ENCODE measurements around the gene IGSF21. TPM values are rescaled to one million over a fixed set of nuclear protein-coding genes. Genes with fewer than 3 reads are reported as not detected.

Gene IGSF21
- total RNA-seq, 5 donors from 2014 or later (not counting 1 experiment from before 2014, with no cell fraction given), result not detected

DNA sequence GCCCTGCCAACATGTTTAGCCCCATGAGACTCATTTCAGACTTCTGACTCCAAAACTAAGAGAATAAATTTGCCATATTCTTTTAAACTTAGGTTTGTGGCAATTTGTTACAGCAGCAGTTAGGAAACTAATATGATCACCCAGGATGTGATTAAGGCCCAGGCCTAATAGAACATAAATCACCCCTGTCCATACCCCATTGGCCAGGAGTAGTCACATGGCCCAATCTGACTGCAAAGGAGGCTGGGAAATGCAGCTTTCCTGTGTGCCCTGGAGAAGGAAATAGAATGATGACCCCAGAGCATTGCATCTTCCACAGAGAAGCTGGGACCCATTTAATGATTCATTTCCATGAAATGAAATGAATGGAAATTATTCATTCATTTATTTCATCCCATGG, 272.7 kb downstream of the IGSF21 start:
- ChIA-PET POLR2A (no interaction called here), CTCF (no interaction called here)
- peaks cover 0 to 10% (median 7%) of the 10 kb centered on the region in 3 donors for H3K9me3 Mint-ChIP-seq
- DNase-seq (no peak), ATAC-seq (replicated peaks in 1 of 4) (no peak)
- Histone ChIP-seq H3K36me3 (ENCODE audit: control insufficient read depth in 2 of 2, extremely low read depth in 1 of 2, insufficient read depth in 1 of 2, low read length in 1 of 2) (no peaks in the 10 kb centered on the region), H3K4me3 (ENCODE audit: control insufficient read depth in 1 of 2, extremely low read depth in 1 of 2, low read length in 1 of 2) (no peak overlapping the region), H3K27me3 (replicated peaks in 1 of 2; ENCODE audit: control insufficient read depth in 2 of 2, extremely low read depth in 1 of 2, insufficient read depth in 2 of 2, low read length in 1 of 2) (peaks cover 0 to 43% of the 10 kb centered on the region in 2 experiments), H3K9me3 (no peaks in the 10 kb centered on the region), H3K27ac (ENCODE audit: low read length) (no peak overlapping the region), H3K4me1 (ENCODE audit: control insufficient read depth in 1 of 2, extremely low read depth in 1 of 2, insufficient read depth in 2 of 2, low read length in 2 of 2) (no peaks in the 10 kb centered on the region)
- H3K27me3 Mint-ChIP-seq, result peaks cover 39 to 43% of the 10 kb centered on the region in 2 donors
- no peak overlapping the region for H3K4me3 Mint-ChIP-seq
- no peak overlapping the region for H3K27ac Mint-ChIP-seq
- no peaks in the 10 kb centered on the region for H3K4me1 Mint-ChIP-seq
- no peaks in the 10 kb centered on the region for H3K36me3 Mint-ChIP-seq

DNA sequence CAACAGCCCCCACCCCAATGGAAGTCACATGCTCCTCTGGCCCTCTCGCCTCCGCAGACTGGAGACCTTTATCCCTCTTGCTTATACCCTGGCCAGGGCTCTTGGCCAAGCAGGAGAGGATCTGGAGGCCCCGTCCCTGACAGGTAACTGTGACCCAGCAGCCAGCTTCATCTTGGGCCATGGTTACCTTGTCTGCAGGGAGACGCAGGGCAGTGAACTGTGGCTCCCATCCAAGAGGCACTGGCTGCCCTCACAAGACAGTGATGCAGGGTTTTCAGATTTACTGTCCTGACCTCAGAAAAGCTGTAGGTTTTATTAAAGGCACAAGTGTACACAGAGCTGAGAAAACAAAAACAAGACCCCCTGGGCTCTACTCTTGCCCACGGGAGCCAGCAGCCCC, 276.5 kb downstream of the IGSF21 start:
- POLR2A ChIA-PET, result no interaction called here
- WGBS (ENCODE audit: insufficient coverage), result 69% methylated on average over 4 of the region's 5 CpGs
- peaks cover 36 to 40% of the 10 kb centered on the region in 2 donors for H3K27me3 Mint-ChIP-seq

DNA sequence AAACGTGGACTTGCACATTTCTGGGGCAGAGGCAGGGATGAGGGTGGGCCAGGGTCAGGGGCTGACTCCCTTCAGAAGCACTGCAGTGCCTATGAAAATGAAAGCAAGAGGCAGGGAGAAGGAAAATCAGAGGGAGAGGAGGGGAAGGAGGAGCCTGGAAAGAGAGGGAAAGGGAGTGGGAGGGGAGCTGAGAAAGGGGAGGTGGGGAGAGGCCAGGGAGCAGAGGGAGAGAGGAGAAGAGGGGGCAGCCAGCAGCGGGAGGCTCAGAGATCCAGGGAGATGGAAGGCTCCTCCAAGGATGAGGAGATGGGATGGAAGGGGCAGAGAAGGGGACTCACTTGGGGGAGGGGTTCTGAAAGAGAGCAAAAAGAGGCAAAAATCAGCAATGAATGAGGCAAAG, 276.9 kb downstream of the IGSF21 start:
- Mint-ChIP-seq H3K4me3 (no peak overlapping the region), H3K4me1 (no peaks in the 10 kb centered on the region), H3K27ac (no peak overlapping the region), H3K27me3 (peaks cover 34 to 40% of the 10 kb centered on the region in 2 donors), H3K36me3 (no peaks in the 10 kb centered on the region), H3K9me3 (peaks cover 0 to 9% (median 4%) of the 10 kb centered on the region in 3 donors)
- Histone ChIP-seq H3K27me3 (replicated peaks in 1 of 2; ENCODE audit: control insufficient read depth in 2 of 2, extremely low read depth in 1 of 2, insufficient read depth in 2 of 2, low read length in 1 of 2) (peaks cover 0 to 42% of the 10 kb centered on the region in 2 experiments), H3K4me3 (ENCODE audit: control insufficient read depth in 1 of 2, extremely low read depth in 1 of 2, low read length in 1 of 2) (no peak overlapping the region), H3K27ac (ENCODE audit: low read length) (no peak overlapping the region), H3K9me3 (no peaks in the 10 kb centered on the region), H3K36me3 (ENCODE audit: control insufficient read depth in 2 of 2, extremely low read depth in 1 of 2, insufficient read depth in 1 of 2, low read length in 1 of 2) (no peaks in the 10 kb centered on the region), H3K4me1 (ENCODE audit: control insufficient read depth in 1 of 2, extremely low read depth in 1 of 2, insufficient read depth in 2 of 2, low read length in 2 of 2) (no peaks in the 10 kb centered on the region)
- ATAC-seq (replicated peaks in 1 of 4), result no peak
- ChIA-PET CTCF (no interaction called here), POLR2A (no interaction called here)
- 33% methylated on average over 2 of the region's 2 CpGs for WGBS (ENCODE audit: insufficient coverage)
- DNase-seq, result no peak

More for the DNA sequence above, 276.5 kb downstream of the IGSF21 start:
- Histone ChIP-seq H3K4me3 (ENCODE audit: control insufficient read depth in 1 of 2, extremely low read depth in 1 of 2, low read length in 1 of 2) (no peak overlapping the region), H3K9me3 (no peaks in the 10 kb centered on the region), H3K4me1 (ENCODE audit: control insufficient read depth in 1 of 2, extremely low read depth in 1 of 2, insufficient read depth in 2 of 2, low read length in 2 of 2) (no peaks in the 10 kb centered on the region), H3K27ac (ENCODE audit: low read length) (no peak overlapping the region), H3K27me3 (replicated peaks in 1 of 2; ENCODE audit: control insufficient read depth in 2 of 2, extremely low read depth in 1 of 2, insufficient read depth in 2 of 2, low read length in 1 of 2) (peaks cover 0 to 42% of the 10 kb centered on the region in 2 experiments), H3K36me3 (ENCODE audit: control insufficient read depth in 2 of 2, extremely low read depth in 1 of 2, insufficient read depth in 1 of 2, low read length in 1 of 2) (no peaks in the 10 kb centered on the region)
- CTCF ChIA-PET, result no interaction called here
- Mint-ChIP-seq H3K4me1 (no peaks in the 10 kb centered on the region), H3K36me3 (no peaks in the 10 kb centered on the region), H3K27ac (no peak overlapping the region), H3K4me3 (no peak overlapping the region), H3K9me3 (peaks cover 0 to 10% (median 4%) of the 10 kb centered on the region in 3 donors)
- no peak for ATAC-seq (replicated peaks in 1 of 4)
- DNase-seq, result no peak

DNA sequence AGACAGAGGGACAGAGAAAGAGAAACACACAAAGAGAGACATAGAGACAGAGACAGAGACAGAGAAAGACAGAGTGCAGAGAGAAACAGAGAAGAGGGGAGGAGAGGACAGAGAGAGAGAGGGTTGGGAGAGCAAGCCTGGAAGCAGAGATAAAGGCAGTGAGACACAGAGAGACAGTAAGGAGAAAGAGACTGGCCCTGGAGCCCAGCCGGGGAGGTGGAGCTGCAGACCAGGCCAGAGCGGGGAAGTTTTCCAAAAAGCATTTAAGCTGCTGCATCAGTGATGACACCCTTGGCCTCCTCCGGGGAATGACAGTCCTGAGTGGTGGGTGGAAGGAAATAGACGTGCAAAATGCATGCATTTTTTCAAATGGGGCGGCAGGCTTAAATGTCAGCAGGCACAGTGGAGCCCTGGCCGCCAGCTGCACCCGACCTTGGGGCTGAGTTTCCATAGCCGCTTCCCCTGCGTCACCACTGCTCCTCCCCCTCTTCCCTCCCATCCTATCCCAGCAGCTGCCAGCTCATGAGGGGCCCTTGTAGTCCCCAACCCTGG, 277.7 kb downstream of the IGSF21 start:
- H3K9me3 ChIP-seq, result no peaks in the 10 kb centered on the region
- H3K4me1 Mint-ChIP-seq, result no peaks in the 10 kb centered on the region
- no peak overlapping the region for H3K4me3 Mint-ChIP-seq
- H3K36me3 Mint-ChIP-seq, result no peaks in the 10 kb centered on the region
- ChIA-PET POLR2A (no interaction called here), CTCF (no interaction called here)
- H3K36me3 ChIP-seq (ENCODE audit: control insufficient read depth in 2 of 2, extremely low read depth in 1 of 2, insufficient read depth in 1 of 2, low read length in 1 of 2), result no peaks in the 10 kb centered on the region
- no peak for ATAC-seq (replicated peaks in 1 of 4)
- 12% methylated on average over 5 of the region's 9 CpGs for WGBS (ENCODE audit: insufficient coverage)
- no peak overlapping the region for H3K27ac Mint-ChIP-seq
- H3K4me1 ChIP-seq (ENCODE audit: control insufficient read depth in 1 of 2, extremely low read depth in 1 of 2, insufficient read depth in 2 of 2, low read length in 2 of 2), result no peaks in the 10 kb centered on the region
- peaks cover 0 to 45% of the 10 kb centered on the region in 2 experiments for H3K27me3 ChIP-seq (replicated peaks in 1 of 2; ENCODE audit: control insufficient read depth in 2 of 2, extremely low read depth in 1 of 2, insufficient read depth in 2 of 2, low read length in 1 of 2)
- no peak for DNase-seq
- peaks cover 0 to under 1% (median 0%) of the 10 kb centered on the region in 3 donors for H3K9me3 Mint-ChIP-seq
- H3K4me3 ChIP-seq (ENCODE audit: control insufficient read depth in 1 of 2, extremely low read depth in 1 of 2, low read length in 1 of 2), result no peak overlapping the region
- H3K27ac ChIP-seq (ENCODE audit: low read length), result no peak overlapping the region
- peaks cover 31 to 40% of the 10 kb centered on the region in 2 donors for H3K27me3 Mint-ChIP-seq

DNA sequence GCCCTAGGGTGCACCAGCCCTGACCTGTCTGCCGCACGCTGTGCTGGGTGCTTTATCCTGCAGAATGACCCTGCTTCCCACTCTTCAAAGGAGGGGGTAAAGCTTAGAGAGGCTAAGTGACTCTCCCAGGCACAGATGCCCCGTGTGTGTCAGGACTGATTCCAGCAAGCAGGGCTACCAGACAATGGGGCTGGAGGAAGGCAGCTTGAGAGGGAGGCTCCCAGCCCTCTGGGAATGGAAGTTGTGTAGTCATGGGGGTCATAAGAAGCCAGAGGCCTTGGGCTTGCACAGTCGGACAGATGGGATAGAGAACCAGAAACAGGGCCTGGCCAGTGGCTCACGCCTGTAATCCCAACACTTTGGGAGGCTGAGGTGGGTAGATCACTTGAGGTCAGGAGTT, 279.0 kb downstream of the IGSF21 start:
- no peak overlapping the region for H3K27ac Mint-ChIP-seq
- H3K9me3 ChIP-seq, result no peaks in the 10 kb centered on the region
- POLR2A ChIA-PET, result no interaction called here
- no peaks in the 10 kb centered on the region for H3K36me3 Mint-ChIP-seq
- CTCF ChIA-PET, result no interaction called here
- no peak for ATAC-seq (replicated peaks in 1 of 4)
- H3K27me3 ChIP-seq (replicated peaks in 1 of 2; ENCODE audit: control insufficient read depth in 2 of 2, extremely low read depth in 1 of 2, insufficient read depth in 2 of 2, low read length in 1 of 2), result peaks cover 0 to 49% of the 10 kb centered on the region in 2 experiments
- no peak for DNase-seq
- H3K4me3 ChIP-seq (ENCODE audit: control insufficient read depth in 1 of 2, extremely low read depth in 1 of 2, low read length in 1 of 2), result no peak overlapping the region
- H3K4me1 ChIP-seq (ENCODE audit: control insufficient read depth in 1 of 2, extremely low read depth in 1 of 2, insufficient read depth in 2 of 2, low read length in 2 of 2), result no peaks in the 10 kb centered on the region
- no peaks in the 10 kb centered on the region for H3K36me3 ChIP-seq (ENCODE audit: control insufficient read depth in 2 of 2, extremely low read depth in 1 of 2, insufficient read depth in 1 of 2, low read length in 1 of 2)
- no peak overlapping the region for H3K27ac ChIP-seq (ENCODE audit: low read length)
- 48% methylated on average over 2 of the region's 5 CpGs for WGBS (ENCODE audit: insufficient coverage)
- no peaks in the 10 kb centered on the region for H3K4me1 Mint-ChIP-seq
- H3K9me3 Mint-ChIP-seq, result no peaks in the 10 kb centered on the region
- no peak overlapping the region for H3K4me3 Mint-ChIP-seq
- peaks cover 23 to 36% of the 10 kb centered on the region in 2 donors for H3K27me3 Mint-ChIP-seq

DNA sequence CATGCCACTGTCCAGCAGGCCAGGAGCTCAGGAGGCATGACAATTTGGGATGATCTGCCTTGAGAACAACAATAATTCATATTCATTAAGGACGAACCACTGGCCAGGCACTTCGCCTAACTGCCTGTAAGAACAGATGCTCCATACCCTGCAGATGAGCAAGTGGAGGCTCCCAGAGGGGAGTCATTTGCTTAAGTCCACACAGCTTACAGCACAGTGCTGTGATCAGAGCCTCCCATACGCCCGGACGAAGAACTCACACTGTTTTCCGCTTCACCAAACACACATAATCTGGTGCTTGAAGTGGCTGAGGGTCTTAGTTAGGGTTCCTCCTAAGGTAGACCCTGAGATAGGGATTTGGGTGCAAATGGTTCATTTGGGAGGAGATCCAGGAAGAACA, 279.7 kb downstream of the IGSF21 start:
- H3K9me3 Mint-ChIP-seq, result no peaks in the 10 kb centered on the region
- H3K4me3 Mint-ChIP-seq, result no peak overlapping the region
- H3K4me1 Mint-ChIP-seq, result no peaks in the 10 kb centered on the region
- Histone ChIP-seq H3K4me1 (ENCODE audit: control insufficient read depth in 1 of 2, extremely low read depth in 1 of 2, insufficient read depth in 2 of 2, low read length in 2 of 2) (no peaks in the 10 kb centered on the region), H3K36me3 (ENCODE audit: control insufficient read depth in 2 of 2, extremely low read depth in 1 of 2, insufficient read depth in 1 of 2, low read length in 1 of 2) (no peaks in the 10 kb centered on the region), H3K27me3 (replicated peaks in 1 of 2; ENCODE audit: control insufficient read depth in 2 of 2, extremely low read depth in 1 of 2, insufficient read depth in 2 of 2, low read length in 1 of 2) (peaks cover 0 to 42% of the 10 kb centered on the region in 2 experiments), H3K27ac (ENCODE audit: low read length) (no peak overlapping the region), H3K9me3 (no peaks in the 10 kb centered on the region), H3K4me3 (ENCODE audit: control insufficient read depth in 1 of 2, extremely low read depth in 1 of 2, low read length in 1 of 2) (no peak overlapping the region)
- no peak for DNase-seq
- no peak overlapping the region for H3K27ac Mint-ChIP-seq
- H3K27me3 Mint-ChIP-seq, result peaks cover 17 to 30% of the 10 kb centered on the region in 2 donors
- WGBS (ENCODE audit: insufficient coverage), result no CpG with 5 or more reads among the region's 6 CpGs
- POLR2A ChIA-PET, result no interaction called here
- H3K36me3 Mint-ChIP-seq, result no peaks in the 10 kb centered on the region
- CTCF ChIA-PET, result no interaction called here
- no peak for ATAC-seq (replicated peaks in 1 of 4)

DNA sequence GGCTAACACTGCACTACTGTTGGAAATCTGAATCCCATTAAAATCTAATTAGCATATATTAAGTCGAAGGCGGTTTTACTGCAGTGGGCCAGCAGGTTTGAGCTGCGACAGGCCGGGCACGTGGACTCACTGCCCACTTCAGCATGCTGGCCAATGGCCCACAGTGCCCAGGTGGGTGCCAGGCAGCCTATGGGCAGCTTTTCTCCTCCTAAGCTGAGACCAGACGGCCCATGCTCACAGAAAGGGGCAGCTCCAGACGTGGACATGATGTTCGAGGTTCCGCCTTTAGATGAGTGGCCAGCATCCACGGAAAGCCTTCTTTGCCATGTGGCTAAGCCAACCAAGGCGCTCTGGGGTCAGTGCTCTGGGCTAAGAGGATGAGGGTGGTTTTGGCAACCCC, 283.4 kb downstream of the IGSF21 start:
- no peak for ATAC-seq (replicated peaks in 1 of 4)
- 83% methylated on average over 11 of the region's 11 CpGs for WGBS (ENCODE audit: insufficient coverage)
- Mint-ChIP-seq H3K36me3 (no peaks in the 10 kb centered on the region), H3K27ac (no peak overlapping the region), H3K4me3 (no peak overlapping the region), H3K9me3 (no peaks in the 10 kb centered on the region), H3K27me3 (peaks cover 12 to 16% of the 10 kb centered on the region in 2 donors), H3K4me1 (no peaks in the 10 kb centered on the region)
- Histone ChIP-seq H3K9me3 (no peaks in the 10 kb centered on the region), H3K27ac (ENCODE audit: low read length) (no peak overlapping the region), H3K27me3 (replicated peaks in 1 of 2; ENCODE audit: control insufficient read depth in 2 of 2, extremely low read depth in 1 of 2, insufficient read depth in 2 of 2, low read length in 1 of 2) (peaks cover 0 to 20% of the 10 kb centered on the region in 2 experiments), H3K36me3 (ENCODE audit: control insufficient read depth in 2 of 2, extremely low read depth in 1 of 2, insufficient read depth in 1 of 2, low read length in 1 of 2) (no peaks in the 10 kb centered on the region), H3K4me3 (ENCODE audit: control insufficient read depth in 1 of 2, extremely low read depth in 1 of 2, low read length in 1 of 2) (no peak overlapping the region), H3K4me1 (ENCODE audit: control insufficient read depth in 1 of 2, extremely low read depth in 1 of 2, insufficient read depth in 2 of 2, low read length in 2 of 2) (no peaks in the 10 kb centered on the region)
- POLR2A ChIA-PET, result no interaction called here
- CTCF ChIA-PET, result no interaction called here
- no peak for DNase-seq

Data from T-cell (primary cell).